HepG2 (cell line): ENCODE data around the gene SPSB1. TPM values are rescaled to one million over a fixed set of nuclear protein-coding genes. Genes with fewer than 3 reads are reported as not detected.

ENCODE experiments used
- ATF4 ChIP-seq, 2 experiments: fragments of 450-650 bp in 1 of 2; sonication (generic) in 1 of 2; formaldehyde crosslinking; IDR thresholded peaks; 2 replicates each; pipeline versions ENCODE4 v1.5.0 to v1.8.0; 2020 to 2022; ENCODE audit warnings: mild to moderate bottlenecking in 1 of 2, missing genetic modification reagents in 1 of 2
- CHD4 ChIP-seq: fragments of 200-600 bp; sonication (generic); IDR thresholded peaks from 2 replicates; pipeline ENCODE4 v1.7.0; 2017; ENCODE audit warnings: mild to moderate bottlenecking, low read length, borderline replicate concordance
- EED ChIP-seq: sonication (generic); formaldehyde crosslinking; IDR thresholded peaks from 2 replicates; pipeline ENCODE4 v1.5.0; 2020; ENCODE audit warnings: mild to moderate bottlenecking, missing genetic modification reagents
- EP300 ChIP-seq, 3 experiments: sonication (generic) in 1 of 3; formaldehyde crosslinking in 1 of 3; IDR thresholded peaks; 2 replicates each; pipeline versions ENCODE4 v1.5.1 to v1.6.1; 2011 to 2020; ENCODE audit warnings: low read depth in 2 of 3, low read length in 2 of 3, borderline replicate concordance in 1 of 3, improper control_type of control experiment in 1 of 3, mild to moderate bottlenecking in 1 of 3, missing genetic modification reagents in 1 of 3, moderate library complexity in 1 of 3
- HHEX ChIP-seq: IDR thresholded peaks from 2 replicates; pipeline ENCODE4 v1.6.1; 2016; ENCODE audit warnings: control low read depth
- IRF2 ChIP-seq: IDR thresholded peaks from 2 replicates; pipeline ENCODE4 v1.6.1; 2018; ENCODE audit warnings: missing genetic modification reagents, missing compliant biosample characterization
- KLF16 ChIP-seq, 2 experiments: sonication (generic) in 1 of 2; formaldehyde crosslinking in 1 of 2; IDR thresholded peaks; 2 replicates each; pipeline versions ENCODE4 v1.6.1 to v1.8.0; 2016 to 2023; ENCODE audit warnings: missing genetic modification reagents in 2 of 2, missing compliant biosample characterization in 1 of 2
- NFRKB ChIP-seq: fragments of 450-650 bp; IDR thresholded peaks from 2 replicates; pipeline ENCODE4 v1.6.1; 2017
- PRPF4 ChIP-seq: fragments of 200-400 bp; formaldehyde crosslinking; IDR thresholded peaks from 2 replicates; pipeline ENCODE4 v1.6.1; 2016; ENCODE audit warnings: low read length, low read depth; ENCODE audit not compliant: poor library complexity, severe bottlenecking
- PTBP1 ChIP-seq: fragments of 200-400 bp; formaldehyde crosslinking; IDR thresholded peaks from 2 replicates; pipeline ENCODE4 v1.6.1; 2018; ENCODE audit warnings: low read length, low read depth; ENCODE audit not compliant: poor library complexity, severe bottlenecking
- SNAPC2 ChIP-seq: sonication (generic); formaldehyde crosslinking; IDR thresholded peaks from 2 replicates; pipeline ENCODE4 v1.8.1; 2022; ENCODE audit warnings: mild to moderate bottlenecking, missing genetic modification reagents
- TMF1 ChIP-seq: sonication (generic); formaldehyde crosslinking; IDR thresholded peaks from 2 replicates; pipeline ENCODE4 v1.8.1; 2022; ENCODE audit warnings: low read depth, missing genetic modification reagents
- TOE1 ChIP-seq: sonication (generic); formaldehyde crosslinking; IDR thresholded peaks from 2 replicates; pipeline ENCODE4 v1.4.0; 2020; ENCODE audit warnings: mild to moderate bottlenecking, missing genetic modification reagents
- ZFYVE20 ChIP-seq: sonication (generic); formaldehyde crosslinking; IDR thresholded peaks from 2 replicates; pipeline ENCODE4 v1.8.0; 2023; ENCODE audit warnings: low read depth, mild to moderate bottlenecking, moderate library complexity, missing genetic modification reagents, borderline replicate concordance
- ZMAT3 ChIP-seq: sonication (generic); formaldehyde crosslinking; conservative IDR thresholded peaks from 2 replicates; pipeline ENCODE4 v1.7.0; 2021; ENCODE audit warnings: missing genetic modification reagents
- ZNF124 ChIP-seq: sonication (generic); formaldehyde crosslinking; IDR thresholded peaks from 2 replicates; pipeline ENCODE4 v1.4.0; 2020; ENCODE audit warnings: missing genetic modification reagents
- ZNF331 ChIP-seq: sonication (generic); formaldehyde crosslinking; IDR thresholded peaks from 2 replicates; pipeline ENCODE4 v1.4.0; 2020; ENCODE audit warnings: missing genetic modification reagents
- ZNF367 ChIP-seq: sonication (generic); formaldehyde crosslinking; IDR thresholded peaks from 2 replicates; pipeline ENCODE4 v1.4.0; 2020; ENCODE audit warnings: missing genetic modification reagents, borderline replicate concordance
- ZNF75D ChIP-seq: sonication (generic); formaldehyde crosslinking; IDR thresholded peaks from 2 replicates; pipeline ENCODE4 v1.8.1; 2023; ENCODE audit warnings: missing genetic modification reagents, mild to moderate bottlenecking, borderline replicate concordance
- ZNF780A ChIP-seq: sonication (generic); formaldehyde crosslinking; IDR thresholded peaks from 2 replicates; pipeline ENCODE4 v1.8.0; 2022; ENCODE audit warnings: mild to moderate bottlenecking, missing genetic modification reagents, moderate library complexity
- ZNF883 ChIP-seq: sonication (generic); formaldehyde crosslinking; IDR thresholded peaks from 2 replicates; pipeline ENCODE4 v1.5.1; 2020; ENCODE audit warnings: mild to moderate bottlenecking, missing genetic modification reagents; ENCODE audit errors: not compliant biosample characterization
- polyA plus RNA-seq, 8 experiments: library from polyadenylated mRNA; depleted of rRNA in 3 of 8; stranded (reverse) in 7 of 8; unstranded in 1 of 8; fragments of >200 nt; fragmentation: Illumina TruSeq in 4 of 8; extraction: Trizol in 4 of 8; gene quantifications; 2 replicates each; pipeline versions ENCODE4 v1.2.1 to v1.2.3, GENCODE V29; 2011 to 2016; ENCODE audit warnings: low read depth in 4 of 8, missing spikeins in 1 of 8, mixed read lengths in 1 of 8; ENCODE audit not compliant: insufficient read depth in 1 of 8
- total RNA-seq, 5 experiments: library from RNA; depleted of rRNA; stranded (reverse); fragments of >200 nt; fragmentation: Illumina TruSeq; extraction: Trizol; gene quantifications; 2 replicates each; pipeline ENCODE4 v1.2.3, GENCODE V29; 2016; ENCODE audit warnings: low read depth in 1 of 5
- TF ChIP-seq, protein P1 (sequence below): sonication (generic); formaldehyde crosslinking; IDR thresholded peaks from 2 replicates; pipeline ENCODE4 v1.4.0; 2020; ENCODE audit warnings: missing genetic modification reagents, borderline replicate concordance
- TF ChIP-seq, protein P2 (sequence below): sonication (generic); formaldehyde crosslinking; IDR thresholded peaks from 2 replicates; pipeline ENCODE4 v1.5.0; 2020; ENCODE audit warnings: mild to moderate bottlenecking, missing genetic modification reagents, borderline replicate concordance

The SPSB1 gene
- total and polyA plus RNA-seq, 2 of the 13 experiments (the other 11 are each of a cell fraction or from before 2014, with no cell fraction given) = 5.0 to 8.0 TPM

DNA sequence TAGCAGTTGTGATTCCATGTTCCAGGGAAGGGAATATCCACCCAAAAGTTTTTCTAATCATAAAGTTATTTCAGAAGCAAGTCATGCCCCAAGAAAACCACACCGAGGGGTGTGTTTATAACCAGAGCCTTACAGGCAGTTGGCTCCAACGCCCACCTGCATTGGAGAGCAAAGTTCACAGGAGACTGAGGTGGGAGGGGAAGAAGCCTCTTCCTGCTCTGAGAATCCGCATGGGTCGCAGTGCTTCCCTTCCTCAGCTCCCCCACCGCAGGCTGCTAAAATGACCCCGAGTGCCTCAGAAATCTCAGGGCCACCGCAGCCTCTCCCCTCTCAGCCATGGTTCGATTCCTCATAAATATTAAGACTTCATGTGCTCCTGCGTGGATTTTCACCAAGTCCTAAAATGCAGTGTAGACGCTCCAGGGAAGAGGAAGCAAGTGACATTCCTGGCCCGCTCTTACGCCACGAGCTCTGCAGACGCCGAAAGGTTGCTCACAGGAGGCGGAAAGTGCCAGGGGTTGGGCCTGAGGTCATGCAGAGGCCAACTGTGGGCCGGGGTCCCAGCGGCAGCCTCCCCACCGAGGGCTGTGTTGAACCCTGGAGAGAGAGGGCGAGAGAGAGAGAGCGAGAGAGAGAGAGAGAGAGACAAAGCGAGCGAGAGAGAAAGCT lies 13.4 kb upstream of the SPSB1 start (continued):
- TF ChIP-seq TMF1 (CRISPR knock-in tag) (no peak), ZNF367 (CRISPR knock-in tag) (no peak), ZNF883 (CRISPR knock-in tag) (no peak), ZNF75D (CRISPR knock-in tag) (no peak), IRF2 (CRISPR knock-in tag) (no peak; the same call in 1 of the 2 replicates), TOE1 (CRISPR knock-in tag) (no peak), ZMAT3 (CRISPR knock-in tag) (no peak), ZNF780A (CRISPR knock-in tag) (no peak), PTBP1 (no peak), EED (no peak), NFRKB (no peak), HHEX (CRISPR knock-in tag) (no peak), ZNF331 (CRISPR knock-in tag) (no peak), PRPF4 (no peak), CHD4 (no peak), KLF16 (CRISPR knock-in tag; IDR thresholded peaks at IDR 0.05) (no peak), ATF4 (CRISPR knock-in tag; IDR thresholded peaks at IDR 0.05) (no peak), ZFYVE20 (CRISPR knock-in tag) (no peak), EP300 (IDR thresholded peaks at IDR 0.05; ENCODE audit: low read depth in 2 of 2, low read length in 2 of 2) (no peak), EP300 (CRISPR knock-in tag; IDR thresholded peaks at IDR 0.05; ENCODE audit: borderline replicate concordance) (no peak; the same call in 1 of the 2 replicates), SNAPC2 (CRISPR knock-in tag) (no peak), ZNF124 (CRISPR knock-in tag) (no peak)
- TF ChIP-seq, protein P1, sequence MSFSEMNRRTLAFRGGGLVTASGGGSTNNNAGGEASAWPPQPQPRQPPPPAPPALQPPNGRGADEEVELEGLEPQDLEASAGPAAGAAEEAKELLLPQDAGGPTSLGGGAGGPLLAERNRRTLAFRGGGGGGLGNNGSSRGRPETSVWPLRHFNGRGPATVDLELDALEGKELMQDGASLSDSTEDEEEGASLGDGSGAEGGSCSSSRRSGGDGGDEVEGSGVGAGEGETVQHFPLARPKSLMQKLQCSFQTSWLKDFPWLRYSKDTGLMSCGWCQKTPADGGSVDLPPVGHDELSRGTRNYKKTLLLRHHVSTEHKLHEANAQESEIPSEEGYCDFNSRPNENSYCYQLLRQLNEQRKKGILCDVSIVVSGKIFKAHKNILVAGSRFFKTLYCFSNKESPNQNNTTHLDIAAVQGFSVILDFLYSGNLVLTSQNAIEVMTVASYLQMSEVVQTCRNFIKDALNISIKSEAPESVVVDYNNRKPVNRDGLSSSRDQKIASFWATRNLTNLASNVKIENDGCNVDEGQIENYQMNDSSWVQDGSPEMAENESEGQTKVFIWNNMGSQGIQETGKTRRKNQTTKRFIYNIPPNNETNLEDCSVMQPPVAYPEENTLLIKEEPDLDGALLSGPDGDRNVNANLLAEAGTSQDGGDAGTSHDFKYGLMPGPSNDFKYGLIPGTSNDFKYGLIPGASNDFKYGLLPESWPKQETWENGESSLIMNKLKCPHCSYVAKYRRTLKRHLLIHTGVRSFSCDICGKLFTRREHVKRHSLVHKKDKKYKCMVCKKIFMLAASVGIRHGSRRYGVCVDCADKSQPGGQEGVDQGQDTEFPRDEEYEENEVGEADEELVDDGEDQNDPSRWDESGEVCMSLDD = no peak
- TF ChIP-seq, protein P2, sequence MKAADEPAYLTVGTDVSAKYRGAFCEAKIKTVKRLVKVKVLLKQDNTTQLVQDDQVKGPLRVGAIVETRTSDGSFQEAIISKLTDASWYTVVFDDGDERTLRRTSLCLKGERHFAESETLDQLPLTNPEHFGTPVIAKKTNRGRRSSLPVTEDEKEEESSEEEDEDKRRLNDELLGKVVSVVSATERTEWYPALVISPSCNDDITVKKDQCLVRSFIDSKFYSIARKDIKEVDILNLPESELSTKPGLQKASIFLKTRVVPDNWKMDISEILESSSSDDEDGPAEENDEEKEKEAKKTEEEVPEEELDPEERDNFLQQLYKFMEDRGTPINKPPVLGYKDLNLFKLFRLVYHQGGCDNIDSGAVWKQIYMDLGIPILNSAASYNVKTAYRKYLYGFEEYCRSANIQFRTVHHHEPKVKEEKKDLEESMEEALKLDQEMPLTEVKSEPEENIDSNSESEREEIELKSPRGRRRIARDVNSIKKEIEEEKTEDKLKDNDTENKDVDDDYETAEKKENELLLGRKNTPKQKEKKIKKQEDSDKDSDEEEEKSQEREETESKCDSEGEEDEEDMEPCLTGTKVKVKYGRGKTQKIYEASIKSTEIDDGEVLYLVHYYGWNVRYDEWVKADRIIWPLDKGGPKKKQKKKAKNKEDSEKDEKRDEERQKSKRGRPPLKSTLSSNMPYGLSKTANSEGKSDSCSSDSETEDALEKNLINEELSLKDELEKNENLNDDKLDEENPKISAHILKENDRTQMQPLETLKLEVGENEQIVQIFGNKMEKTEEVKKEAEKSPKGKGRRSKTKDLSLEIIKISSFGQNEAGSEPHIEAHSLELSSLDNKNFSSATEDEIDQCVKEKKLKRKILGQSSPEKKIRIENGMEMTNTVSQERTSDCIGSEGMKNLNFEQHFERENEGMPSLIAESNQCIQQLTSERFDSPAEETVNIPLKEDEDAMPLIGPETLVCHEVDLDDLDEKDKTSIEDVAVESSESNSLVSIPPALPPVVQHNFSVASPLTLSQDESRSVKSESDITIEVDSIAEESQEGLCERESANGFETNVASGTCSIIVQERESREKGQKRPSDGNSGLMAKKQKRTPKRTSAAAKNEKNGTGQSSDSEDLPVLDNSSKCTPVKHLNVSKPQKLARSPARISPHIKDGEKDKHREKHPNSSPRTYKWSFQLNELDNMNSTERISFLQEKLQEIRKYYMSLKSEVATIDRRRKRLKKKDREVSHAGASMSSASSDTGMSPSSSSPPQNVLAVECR (CRISPR knock-in tag) = peak; percentile 39; the same call in 1 of the 2 replicates
